ENCODE data around the gene OPRL1.
A peak's percentile ranks its signal among the peaks of the same experiment; 100 is the strongest.

OPRL1 gene

GRCh38 chr20:64056889-64057627, 22.8 kb upstream of the OPRL1 start:
- DNase-seq: no peak

DNA sequence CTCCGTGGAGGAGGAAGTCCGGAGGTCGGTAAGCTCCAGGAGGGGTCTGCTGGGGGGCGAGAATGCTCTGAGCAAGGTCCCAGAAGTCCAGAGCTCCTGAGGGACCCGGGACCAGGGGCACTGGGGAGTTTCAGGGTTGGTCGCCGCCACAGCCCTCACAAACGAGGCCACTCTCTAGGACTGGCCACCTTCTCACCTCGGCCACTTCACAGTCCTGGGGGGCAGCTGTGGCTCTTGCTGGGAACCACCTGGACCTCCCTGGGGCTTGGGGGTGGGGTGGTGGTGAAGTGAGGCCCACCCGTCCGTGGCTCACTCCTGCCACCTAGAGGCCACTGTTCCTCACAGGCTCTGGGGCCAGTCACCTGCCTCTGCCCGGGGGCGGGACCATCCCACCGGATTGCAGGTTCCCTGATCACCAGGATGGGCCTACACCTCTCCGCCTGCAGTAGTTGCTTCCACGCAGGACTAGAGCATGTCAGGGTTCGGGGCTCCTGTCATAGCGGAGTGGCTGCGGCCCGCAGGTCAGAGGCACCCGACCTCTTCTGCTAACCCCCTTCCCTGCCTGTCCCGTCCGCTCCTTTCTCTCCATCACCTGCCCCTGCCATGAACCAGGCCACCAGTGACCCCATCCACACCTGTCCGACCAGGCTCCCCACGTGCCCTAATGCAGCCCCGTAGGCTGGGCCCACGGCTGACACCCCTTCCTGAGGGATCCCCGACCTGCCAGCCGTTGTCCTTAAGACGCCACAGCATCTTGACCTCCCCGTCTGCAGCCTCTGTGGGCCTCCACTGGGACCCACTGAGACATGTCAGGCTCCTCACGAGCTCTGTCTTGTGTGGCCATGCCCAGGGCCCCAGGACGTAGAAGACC, 22.0 kb upstream of the OPRL1 start:
- peak; percentile 76 for DNase-seq

- no peak for DNase-seq
Observed at GRCh38 chr20:64058536-64058935, 21.3 kb upstream of the OPRL1 start.

DNA sequence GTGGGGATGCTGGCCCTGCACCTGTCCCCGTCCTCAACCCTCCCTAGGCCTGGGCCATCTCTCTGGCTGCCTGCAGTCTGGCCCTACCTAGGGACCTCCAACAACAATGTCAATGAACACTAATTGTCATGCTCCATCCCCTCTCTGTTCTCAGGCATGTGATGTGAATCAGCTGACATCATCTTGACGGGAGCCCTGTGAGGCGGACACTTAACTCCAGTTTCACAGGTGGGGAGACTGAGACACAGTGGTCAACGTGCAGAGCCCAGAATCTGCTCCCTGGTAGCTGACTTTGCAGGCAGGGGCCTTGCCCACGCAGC, 17.6 kb upstream of the OPRL1 start:
- DNase-seq: no peak

DNA sequence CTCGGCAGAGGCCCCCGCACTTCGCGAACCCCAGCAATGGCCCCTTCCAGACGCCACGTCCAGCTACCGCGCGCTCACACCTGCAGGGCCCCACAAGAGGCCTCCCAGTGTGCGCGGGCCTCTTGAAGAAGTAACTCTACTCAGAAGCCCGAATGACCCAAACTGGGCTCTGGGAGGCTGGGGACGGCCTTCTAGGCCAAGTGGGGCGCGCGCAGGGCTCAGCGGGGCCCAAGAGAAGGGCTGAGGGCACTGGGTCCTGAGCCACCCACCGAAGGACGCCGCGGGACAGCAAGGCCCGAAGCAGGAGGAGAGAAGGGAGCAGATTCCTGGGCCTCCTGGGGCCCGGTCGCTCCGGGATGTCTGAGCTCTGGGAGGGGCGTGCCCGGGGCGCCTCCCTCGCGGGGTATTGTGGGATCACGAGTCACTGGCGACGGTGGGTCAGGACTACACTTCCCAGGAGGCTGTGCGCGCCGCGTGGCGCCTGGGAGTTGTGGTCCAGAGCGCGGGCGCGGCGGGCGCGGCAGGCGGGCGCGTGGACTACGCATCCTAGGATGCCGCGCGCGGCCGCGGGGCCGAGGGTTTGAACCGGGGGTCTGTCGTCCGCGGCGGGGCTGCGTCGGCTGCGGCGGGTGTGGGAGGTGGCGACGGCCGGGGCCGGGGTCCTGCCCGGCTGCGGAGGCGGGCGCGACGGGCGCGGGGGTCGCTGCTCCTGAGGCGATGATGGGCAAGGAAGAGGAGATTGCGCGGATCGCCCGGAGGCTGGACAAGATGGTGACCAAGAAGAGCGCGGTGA, 17.1 kb upstream of the OPRL1 start, which contains the start of gene TCEA2:
Gene TCEA2, plus strand, starts transcription at position 603 of the 793 bp plus-strand sequence. Its CDS starts 115 bp downstream, at position 718.
- peak; percentile 97 for DNase-seq

DNA sequence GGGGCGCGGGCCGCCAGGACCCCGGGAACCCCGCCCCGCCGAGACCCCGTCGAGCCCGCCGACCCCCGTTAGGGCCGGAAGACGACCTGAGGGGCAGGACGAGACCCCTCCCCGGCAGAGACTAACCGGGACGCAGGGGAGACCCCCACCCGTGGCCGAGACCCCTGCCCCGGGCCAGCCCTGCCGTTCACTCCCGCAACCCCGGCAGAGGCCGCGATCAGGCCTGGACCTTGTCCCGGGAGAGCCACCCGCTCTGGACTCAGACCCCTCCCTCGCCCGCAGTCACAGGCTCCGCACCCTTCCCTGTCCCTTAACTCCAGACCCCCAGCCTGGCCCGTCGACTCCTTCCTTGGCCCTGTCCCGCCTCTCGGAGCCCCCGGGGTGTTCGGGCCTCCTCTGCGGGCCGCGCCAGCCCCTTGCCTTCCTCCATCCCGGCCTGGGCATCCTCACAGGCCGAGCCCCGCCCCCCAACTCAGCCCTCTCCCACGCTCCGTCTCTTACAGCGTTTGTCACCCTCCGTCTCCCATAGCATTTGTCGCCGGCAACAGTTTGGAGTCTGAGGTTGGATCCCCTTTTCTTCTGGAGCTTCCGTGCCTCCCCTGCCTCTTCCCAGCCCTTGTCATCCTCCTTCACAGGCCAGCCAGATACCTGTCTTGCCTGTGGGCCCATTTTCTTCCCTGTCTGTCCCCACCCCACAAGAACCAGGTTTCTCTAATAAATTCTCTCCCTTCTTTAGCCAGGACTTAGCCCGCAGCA, 16.3 kb upstream of the OPRL1 start:
- peak; percentile 63 for DNase-seq

- no peak for DNase-seq
Observed at GRCh38 chr20:64064145-64064698, 15.7 kb upstream of the OPRL1 start.

- no peak for DNase-seq
Observed at GRCh38 chr20:64065062-64065973, 14.6 kb upstream of the OPRL1 start.

DNA sequence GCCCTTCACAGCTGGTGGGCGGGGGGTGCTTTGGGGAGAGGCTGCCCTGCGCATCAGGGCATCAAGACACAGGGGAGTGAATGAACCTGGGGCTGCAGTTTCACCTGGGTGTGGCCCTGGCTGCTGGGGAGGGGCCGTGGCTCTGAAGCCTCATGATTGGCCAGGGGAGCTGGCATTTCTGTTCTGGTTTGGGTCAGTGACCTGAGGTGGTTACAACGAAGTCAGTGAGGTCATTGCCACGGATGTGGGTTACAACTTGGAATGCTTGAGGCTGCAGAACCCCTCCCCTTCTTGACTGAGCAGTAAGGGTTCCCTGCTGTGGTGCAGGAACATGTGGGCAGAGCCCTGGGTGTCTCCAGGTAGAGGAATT, 13.9 kb upstream of the OPRL1 start:
- no peak for DNase-seq

DNA sequence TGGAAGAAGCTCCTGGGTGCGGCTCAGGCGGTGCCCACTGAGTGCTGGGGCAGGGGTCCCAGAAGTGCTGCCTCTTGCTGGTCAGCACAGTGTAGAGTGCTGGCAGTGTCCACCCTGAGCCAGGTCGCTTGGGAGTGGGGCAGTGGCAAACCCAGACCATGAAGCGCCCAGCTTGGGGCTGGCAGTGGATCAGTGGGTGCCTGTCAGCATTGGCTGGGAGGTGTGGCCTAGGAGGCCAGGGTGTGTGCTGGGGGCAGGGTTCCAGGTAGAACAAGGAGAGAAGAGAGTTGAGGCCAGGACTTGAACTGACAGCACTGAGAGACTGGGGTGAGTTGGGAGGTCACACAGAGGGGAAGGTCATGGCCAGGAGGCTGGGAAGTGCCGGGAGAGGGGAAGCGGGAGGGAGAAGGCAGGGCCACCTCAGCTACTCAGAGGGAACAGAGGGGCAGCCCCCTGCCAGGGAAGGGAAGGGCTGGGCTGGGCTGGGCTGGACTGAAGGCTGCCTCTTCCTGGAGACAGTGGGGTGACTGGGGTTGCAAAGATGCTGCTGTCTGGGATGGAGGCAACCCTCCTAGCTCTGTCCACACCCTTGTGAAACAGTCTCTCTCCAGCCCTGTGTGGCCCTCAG, 12.8 kb upstream of the OPRL1 start:
- DNase-seq: no peak

DNA sequence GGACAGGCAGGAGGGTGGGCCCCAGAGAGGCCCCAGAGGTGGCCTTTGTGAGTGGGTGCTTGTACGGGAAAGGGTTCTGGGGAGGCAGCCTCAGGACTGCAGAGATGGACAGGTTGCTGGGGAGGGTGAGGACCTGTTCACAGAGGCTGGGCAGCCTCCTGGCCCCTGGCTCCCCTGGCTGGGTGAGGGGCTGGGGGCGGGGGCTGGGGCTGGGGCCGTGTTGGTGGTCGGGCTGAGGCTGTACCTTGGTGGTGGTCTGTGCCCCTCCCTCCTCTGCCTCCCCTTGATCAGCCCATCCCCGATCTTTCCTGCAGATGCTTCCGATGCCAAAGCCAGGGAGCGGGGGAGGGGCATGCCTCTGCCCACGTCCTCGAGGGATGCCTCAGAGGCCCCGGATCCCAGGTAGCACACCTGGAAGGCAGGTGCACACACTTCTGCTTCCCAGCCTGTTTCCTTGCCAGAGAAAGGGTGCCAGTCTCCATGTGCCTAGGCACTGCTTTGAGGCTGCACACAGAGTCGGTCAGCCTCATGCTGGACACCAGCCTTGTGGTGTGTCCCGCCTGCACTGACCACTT, 12.1 kb upstream of the OPRL1 start:
- no peak for DNase-seq

DNA sequence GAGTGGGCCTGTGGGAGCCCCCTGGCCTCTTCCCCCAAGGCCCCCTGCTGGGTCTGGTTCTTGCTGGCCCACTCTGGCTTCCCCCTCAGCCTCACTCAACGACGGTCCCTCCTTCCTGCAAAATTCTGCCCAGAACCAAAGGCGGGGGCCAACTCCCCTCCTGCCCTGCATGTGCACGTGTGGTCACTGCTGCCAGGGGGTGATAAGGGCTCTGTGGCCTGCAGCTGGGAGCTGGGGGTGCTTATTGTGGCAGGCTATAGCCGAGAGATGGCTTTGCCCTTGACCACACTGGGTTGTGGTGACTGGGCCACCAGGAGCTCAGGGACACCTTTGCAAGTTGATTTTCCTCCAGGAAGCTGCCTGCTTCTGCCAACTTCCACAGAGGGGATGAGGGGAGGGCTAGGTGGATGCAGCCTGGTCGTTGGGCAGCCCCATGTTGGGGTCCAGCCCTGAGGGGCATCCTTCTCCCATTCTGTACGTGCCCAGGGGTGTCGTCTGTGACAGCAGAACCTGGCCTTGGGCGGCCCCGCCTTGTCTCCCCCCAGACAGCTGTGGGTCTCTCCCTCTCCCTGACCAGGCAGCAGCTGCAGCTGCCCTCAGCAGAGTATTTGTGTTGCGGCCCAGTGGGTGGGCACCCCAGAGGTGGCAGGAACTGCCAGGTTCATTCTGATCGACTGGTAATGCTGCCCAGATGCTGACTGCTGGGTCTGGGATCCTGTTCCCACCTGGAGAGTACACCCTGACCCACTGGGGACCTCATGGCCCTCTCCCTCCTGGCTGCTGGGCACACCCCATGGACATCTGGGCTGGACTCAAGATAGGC, 11.3 kb upstream of the OPRL1 start:
- DNase-seq: no peak

- DNase-seq: no peak
Observed at GRCh38 chr20:64069209-64069613, 10.7 kb upstream of the OPRL1 start.

- DNase-seq: peak; percentile 67
Observed at GRCh38 chr20:64069614-64070243, 10.2 kb upstream of the OPRL1 start.

DNA sequence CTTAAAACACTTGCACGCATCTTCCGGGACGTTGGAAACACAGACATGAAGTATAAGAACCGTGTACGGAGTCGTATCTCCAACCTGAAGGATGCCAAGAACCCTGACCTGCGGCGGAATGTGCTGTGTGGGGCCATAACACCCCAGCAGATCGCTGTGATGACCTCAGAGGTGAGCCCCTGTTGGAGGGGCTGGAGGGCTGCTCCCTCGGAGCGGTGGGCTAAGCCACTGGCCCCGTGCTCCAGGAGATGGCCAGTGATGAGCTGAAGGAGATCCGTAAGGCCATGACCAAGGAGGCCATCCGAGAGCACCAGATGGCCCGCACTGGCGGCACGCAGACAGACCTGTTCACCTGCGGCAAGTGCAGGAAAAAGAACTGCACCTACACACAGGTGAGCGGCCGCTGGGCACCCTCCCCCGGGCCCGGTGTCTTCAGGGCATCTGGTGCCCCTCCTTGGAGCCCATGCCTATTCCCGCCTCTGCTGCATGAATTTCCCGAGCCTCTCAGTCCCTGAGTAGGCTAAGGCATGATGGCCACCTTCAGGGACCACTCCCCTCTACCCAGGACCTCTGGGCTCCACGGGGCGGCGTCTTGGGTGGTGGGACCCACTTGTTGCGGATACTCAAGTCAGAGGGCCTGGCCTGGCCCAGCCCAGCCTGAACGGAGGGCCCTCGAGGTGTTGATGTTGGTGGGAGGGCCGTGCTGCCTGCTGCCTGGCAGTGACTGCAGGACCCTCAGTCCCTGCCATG, 9.5 kb upstream of the OPRL1 start:
- DNase-seq: no peak

DNA sequence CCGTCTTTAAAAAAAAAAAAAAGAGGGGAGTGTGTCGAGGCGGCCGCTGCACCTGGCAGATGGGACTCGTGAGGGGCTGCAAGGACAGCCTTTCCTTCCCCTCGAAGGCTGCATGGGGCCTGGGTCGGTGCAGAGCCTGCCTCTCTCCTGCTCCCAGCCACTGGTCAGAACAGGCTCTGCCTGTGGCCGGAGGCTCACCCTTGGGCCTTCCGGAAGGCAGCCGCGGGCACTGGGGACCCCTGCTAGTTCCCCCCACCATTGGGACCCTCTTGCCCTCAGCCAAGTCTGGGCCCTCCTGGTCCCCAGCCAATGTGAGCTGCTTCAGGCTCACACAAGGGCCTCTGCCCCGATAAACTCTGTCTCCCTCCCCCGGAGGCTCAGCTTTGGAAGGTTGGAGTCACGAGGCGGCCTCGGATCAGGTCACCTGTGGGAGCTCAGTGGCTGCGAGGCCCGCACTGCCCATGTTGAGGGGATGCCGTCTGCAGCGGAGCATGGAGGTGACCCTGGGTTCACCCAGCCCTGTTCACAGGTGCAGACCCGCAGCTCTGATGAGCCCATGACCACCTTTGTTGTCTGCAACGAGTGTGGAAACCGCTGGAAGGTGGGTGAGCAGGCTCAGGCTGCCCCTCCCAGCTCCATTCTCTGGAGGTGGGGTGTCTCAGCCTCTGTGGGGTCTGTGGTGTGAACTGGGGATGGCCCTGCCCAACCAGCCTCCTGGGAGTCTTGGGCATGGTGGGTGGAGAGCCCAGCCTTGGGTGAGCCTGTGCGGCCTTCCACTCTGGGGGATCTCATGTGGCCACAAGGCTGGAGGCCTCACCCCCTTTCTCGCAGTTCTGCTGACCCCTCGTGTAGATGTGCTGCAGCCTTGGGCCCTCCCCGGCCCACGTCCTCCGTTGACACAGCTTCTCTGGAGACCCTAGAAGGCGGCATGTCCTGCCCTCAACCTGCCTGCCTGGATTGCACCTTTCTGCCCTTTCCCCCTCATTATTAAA, 8.2 kb upstream of the OPRL1 start:
- no peak for DNase-seq

DNA sequence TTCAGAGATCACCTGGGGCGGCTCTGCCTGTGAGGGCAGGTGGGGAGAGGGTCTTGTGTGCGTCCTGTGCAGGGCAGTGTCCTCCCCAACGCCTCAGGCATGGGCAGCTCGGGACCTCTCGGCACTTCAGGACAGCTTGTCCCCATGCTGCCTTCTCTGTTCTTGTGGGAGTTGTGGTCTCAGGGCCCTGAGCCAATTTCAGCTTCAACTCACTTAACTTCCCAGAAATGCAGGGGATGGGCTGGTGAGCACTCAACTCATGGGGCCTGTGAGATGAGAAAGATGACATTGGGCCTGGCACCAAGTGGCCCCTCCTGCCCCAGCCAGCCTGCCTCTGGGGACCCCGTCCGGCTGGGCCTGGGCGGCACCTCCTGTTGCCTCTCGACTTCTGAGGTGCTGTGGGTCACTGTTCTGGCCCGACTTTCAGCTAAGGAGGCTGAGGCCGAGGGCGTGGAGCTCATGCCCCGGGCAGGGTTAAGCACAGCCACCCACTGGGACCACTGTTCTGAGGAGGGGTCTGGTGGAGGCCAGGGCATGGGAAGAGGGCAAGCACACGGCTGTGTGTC, 7.3 kb upstream of the OPRL1 start:
- no peak for DNase-seq

Data from retina (tissue), 1 donor.